Epithelial cell of proximal tubule (primary cell): ENCODE results near the gene DUS2. TPM values are rescaled to one million over a fixed set of nuclear protein-coding genes. Genes with fewer than 3 reads are reported as not detected.
"Not testable (repeated sequence)": the region's sequence is repeated elsewhere in the genome, so short reads cannot be mapped to it uniquely, and the experiment has no call there.

ENCODE experiments used
- DNase-seq: peaks from one replicate; pipeline ENCODE4 v3.0.0-alpha.2; 2011; ENCODE audit warnings: low read depth
- H3K4me3 ChIP-seq: 2 replicates; pipeline ENCODE4 v1.5.1; 2011; ENCODE audit warnings: low read depth, mild to moderate bottlenecking, low read length
- CTCF ChIP-seq: conservative IDR thresholded peaks from 2 replicates; pipeline ENCODE4 v1.5.1; 2012; ENCODE audit warnings: low read depth, mild to moderate bottlenecking, low read length
- total RNA-seq: library from RNA; depleted of rRNA; stranded (reverse); fragments of >200 nt; gene quantifications from 2 replicates; pipeline ENCODE4 v1.2.3, GENCODE V29; 2015

DUS2 gene
- total RNA-seq, 1 donor from 2014 or later: 20.9 TPM

- TF ChIP-seq CTCF: no peak
- no peak overlapping the region for H3K4me3 ChIP-seq
- DNase-seq: no peak
These were observed 66.0 kb downstream of the DUS2 start for GRCh38 chr16:68089067-68089466.

- TF ChIP-seq CTCF: no peak
- H3K4me3 ChIP-seq: no peak overlapping the region
- DNase-seq: no peak
These were observed 67.0 kb downstream of the DUS2 start for GRCh38 chr16:68090130-68090529.

DNA sequence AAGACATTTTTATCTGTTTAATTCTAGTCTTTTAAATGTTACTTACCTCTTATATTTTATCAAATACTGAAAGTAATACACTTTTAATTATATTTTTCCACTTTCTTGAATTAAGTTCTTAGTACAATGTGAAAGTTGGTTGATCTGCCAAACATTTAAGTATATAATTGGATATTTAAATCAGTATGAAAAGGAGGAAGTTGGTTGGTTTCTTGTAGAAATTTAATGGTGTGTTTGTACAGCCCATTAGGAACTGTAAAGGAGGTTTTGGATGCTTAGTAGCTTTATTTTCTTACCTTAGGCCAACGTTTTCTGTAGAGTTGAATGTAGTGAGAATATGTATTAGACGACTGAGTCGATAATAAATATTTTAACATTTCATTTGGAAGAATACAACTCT is 67.4 kb downstream of the DUS2 start:
- no peak overlapping the region for H3K4me3 ChIP-seq
- no peak for TF ChIP-seq CTCF
- no peak for DNase-seq

- peak; percentile 69 for DNase-seq
- H3K4me3 ChIP-seq: no peak overlapping the region
- TF ChIP-seq CTCF: no peak
These were observed 68.5 kb downstream of the DUS2 start for GRCh38 chr16:68091380-68092261.

GRCh38 chr16:68092275-68092674 is 69.2 kb downstream of the DUS2 start:
- H3K4me3 ChIP-seq, DNase-seq: not testable (repeated sequence)

DNA sequence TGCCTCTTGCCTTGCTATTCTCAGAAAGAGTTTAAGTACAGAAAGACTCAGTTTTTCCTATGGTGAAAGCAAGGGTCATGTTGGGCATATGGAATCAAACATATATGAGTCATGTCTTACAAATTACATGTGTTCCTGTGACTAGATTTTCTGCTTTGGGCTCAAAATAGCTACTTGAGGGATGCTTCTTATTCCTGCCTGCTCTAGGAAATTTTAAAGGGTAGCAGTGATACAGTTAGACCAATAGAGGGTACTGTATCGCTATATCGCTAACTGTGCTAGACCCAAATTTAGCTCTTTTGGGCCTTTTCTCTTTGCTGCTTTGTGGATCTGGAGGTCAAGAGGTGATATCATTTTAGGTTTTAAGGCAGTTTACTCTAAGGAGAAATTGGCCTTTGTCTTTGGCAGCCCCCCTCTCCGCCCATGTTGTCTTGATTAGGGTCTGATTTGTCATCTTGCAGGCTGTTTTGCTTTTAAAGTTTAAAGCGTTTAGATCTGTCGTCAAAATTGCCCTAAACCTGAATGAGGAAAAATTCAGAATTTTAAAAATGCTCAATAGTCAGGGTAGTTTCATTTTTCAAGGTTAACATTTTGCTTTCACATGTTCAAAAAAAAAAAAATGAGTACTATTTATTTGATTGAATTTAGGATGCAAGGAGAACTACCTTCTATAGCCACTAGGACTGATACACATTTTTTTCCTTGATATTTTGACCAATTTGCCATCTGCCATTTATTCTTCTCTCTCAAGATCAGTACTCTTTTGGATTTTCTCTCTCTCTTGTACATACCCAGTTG is 70.9 kb downstream of the DUS2 start:
- DNase-seq: no peak
- no peak overlapping the region for H3K4me3 ChIP-seq
- TF ChIP-seq CTCF: peak; percentile 64

GRCh38 chr16:68094614-68094934 is 71.5 kb downstream of the DUS2 start:
- no peak for DNase-seq
- no peak for TF ChIP-seq CTCF
- H3K4me3 ChIP-seq: no peak overlapping the region
